GM12873 (cell line): ENCODE results near the gene FAM170A.

ENCODE experiments used
- CTCF ChIP-seq: IDR thresholded peaks from 2 replicates; pipeline ENCODE4 v1.5.1; 2012; ENCODE audit warnings: low read depth, mild to moderate bottlenecking, moderate library complexity, low read length, control low read depth; ENCODE audit not compliant: insufficient read depth; ENCODE audit errors: missing control alignments

Gene FAM170A

GRCh38 chr5:119678351-119679028 is 49.1 kb downstream of the FAM170A start:
- TF ChIP-seq CTCF, result no peak

- TF ChIP-seq CTCF, result no peak
Measured at GRCh38 chr5:119680080-119680479, 50.7 kb downstream of the FAM170A start.

GRCh38 chr5:119681734-119682133 is 52.4 kb downstream of the FAM170A start:
- TF ChIP-seq CTCF, result no peak

- TF ChIP-seq CTCF, result no peak
Measured at GRCh38 chr5:119682372-119682771, 53.0 kb downstream of the FAM170A start.
